ENCODE data around the gene BMERB1.
"Not testable (repeated sequence)": the region's sequence is repeated elsewhere in the genome, so short reads cannot be mapped to it uniquely, and the experiment has no call there.

Gene BMERB1

GRCh38 chr16:15523939-15524338, 89.6 kb downstream of the BMERB1 start:
- DNase-seq (ENCODE audit: low read depth): no peak

DNA sequence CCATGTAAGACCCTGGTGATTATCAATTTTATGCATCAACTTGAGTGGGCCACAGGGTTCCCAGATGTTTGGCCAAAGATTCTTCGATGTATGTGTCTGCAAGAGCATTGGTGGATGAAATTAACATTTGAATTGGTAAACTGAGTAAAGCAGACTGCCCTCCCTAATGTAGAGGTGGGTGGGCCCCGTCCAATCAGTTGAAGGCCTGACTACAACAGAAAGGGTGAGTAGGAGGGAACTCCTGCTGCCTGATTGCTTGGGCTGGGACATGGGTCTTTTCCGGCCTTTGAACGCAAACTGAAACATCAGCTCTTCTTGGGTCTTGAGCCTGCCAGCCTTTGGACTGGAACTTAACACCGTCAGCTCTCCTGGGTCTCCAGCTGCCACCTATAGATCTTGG, 90.6 kb downstream of the BMERB1 start:
- no peak for DNase-seq (ENCODE audit: low read depth)

- no peak for DNase-seq (ENCODE audit: low read depth)
Measured at GRCh38 chr16:15526097-15526496, 91.7 kb downstream of the BMERB1 start.

- DNase-seq (ENCODE audit: low read depth): no peak
Measured at GRCh38 chr16:15526731-15527130, 92.3 kb downstream of the BMERB1 start.

- no peak for DNase-seq (ENCODE audit: low read depth)
Measured at GRCh38 chr16:15529673-15530072, 95.3 kb downstream of the BMERB1 start.

- no peak for DNase-seq (ENCODE audit: low read depth)
Measured at GRCh38 chr16:15530085-15530484, 95.7 kb downstream of the BMERB1 start.

- no peak for DNase-seq (ENCODE audit: low read depth)
Measured at GRCh38 chr16:15532825-15533224, 98.4 kb downstream of the BMERB1 start.

GRCh38 chr16:15533386-15533785, 99.0 kb downstream of the BMERB1 start:
- DNase-seq (ENCODE audit: low read depth): no peak

DNA sequence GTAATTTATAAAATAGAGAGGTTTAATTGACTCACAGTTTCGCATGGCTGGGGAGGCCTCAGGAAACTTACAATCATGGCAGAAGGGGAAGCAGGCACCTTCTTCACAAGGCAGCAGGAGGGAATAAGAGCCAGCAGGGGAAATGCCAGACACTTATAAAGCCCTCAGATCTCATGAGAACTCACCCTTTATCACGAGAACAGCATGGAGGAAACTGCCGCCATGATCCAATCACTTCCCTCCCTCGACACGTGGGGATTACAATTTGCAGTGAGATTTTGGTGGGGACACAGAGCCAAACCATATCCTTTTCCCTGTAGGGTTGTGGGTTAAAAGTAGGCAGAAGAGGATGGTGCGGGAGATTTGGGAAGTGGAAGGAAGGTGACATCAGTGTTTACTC, 101.4 kb downstream of the BMERB1 start:
- no peak for DNase-seq (ENCODE audit: low read depth)

GRCh38 chr16:15536843-15537242, 102.5 kb downstream of the BMERB1 start:
- no peak for DNase-seq (ENCODE audit: low read depth)

GRCh38 chr16:15538507-15538906, 104.1 kb downstream of the BMERB1 start:
- no peak for DNase-seq (ENCODE audit: low read depth)

DNA sequence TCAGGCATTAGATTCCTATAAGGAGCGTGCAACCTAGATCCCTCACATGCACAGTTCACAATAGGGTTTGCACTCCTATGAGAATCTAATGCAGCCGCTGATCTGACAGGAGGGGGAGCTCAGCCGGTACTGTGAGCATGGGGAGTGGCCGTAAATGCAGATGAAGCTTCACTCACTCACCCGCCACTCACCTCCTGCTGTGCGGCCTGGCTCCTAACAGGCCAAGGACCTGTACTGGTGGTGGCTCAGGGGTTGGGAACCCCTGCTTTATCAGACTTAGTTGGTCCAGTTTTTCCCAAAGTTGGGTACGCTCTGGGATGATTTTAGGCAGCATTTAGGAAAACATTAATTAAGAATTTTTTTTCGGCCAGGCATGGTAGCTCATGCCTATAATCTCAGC, 104.8 kb downstream of the BMERB1 start:
- DNase-seq (ENCODE audit: low read depth): no peak

GRCh38 chr16:15542261-15542660, 107.9 kb downstream of the BMERB1 start:
- no peak for DNase-seq (ENCODE audit: low read depth)

DNA sequence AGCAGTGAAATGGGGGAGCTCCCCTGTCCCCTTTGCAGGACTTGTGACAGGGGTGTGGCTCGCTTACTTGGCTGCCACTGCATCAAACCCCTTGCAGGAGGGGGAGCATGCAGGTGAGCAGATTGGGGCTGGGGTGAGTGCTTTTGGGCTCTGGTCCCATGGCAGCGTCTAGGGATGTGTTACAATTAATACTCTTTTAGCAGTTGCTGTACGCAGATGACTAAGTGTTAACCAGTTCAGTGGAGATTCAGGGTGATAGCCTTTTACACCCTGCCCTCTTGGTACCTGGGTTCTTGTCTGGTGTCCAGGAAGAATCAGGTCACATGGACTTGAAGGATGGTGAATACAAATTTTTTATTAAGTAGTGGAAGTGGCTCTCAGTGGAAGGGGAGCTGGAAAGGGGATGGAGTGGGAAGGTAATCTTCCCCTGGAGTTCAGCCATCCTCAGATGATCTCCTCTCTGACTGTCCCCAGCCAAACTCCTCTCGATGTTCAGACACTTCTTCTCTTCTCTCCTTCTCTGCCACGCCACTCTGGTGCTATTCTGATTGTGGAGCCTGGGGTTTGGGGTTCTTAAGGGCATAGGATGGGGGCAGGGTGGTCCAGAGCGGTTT, 108.5 kb downstream of the BMERB1 start:
- DNase-seq (ENCODE audit: low read depth): no peak

- no peak for DNase-seq (ENCODE audit: low read depth)
Measured at GRCh38 chr16:15544405-15544804, 110.0 kb downstream of the BMERB1 start.

DNA sequence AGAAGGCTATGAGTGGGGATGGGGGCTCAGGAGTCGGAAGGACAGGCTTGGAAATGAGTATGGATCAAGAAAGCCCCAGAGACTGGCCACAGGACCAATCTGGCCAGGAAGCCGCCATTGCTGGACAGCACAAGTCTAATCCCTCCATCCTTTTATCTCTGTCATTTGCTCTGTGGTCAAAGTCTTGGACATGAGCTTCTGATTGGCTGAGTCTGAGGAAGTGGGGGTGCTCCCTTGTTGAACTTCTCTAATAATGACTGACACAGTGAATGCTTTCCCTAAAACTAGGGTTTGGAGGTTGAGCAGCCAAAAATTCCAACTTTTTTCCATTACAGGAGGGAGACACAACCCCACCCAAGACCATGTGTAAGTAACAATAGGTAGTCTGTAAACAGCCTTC, 111.2 kb downstream of the BMERB1 start:
- no peak for DNase-seq (ENCODE audit: low read depth)

DNA sequence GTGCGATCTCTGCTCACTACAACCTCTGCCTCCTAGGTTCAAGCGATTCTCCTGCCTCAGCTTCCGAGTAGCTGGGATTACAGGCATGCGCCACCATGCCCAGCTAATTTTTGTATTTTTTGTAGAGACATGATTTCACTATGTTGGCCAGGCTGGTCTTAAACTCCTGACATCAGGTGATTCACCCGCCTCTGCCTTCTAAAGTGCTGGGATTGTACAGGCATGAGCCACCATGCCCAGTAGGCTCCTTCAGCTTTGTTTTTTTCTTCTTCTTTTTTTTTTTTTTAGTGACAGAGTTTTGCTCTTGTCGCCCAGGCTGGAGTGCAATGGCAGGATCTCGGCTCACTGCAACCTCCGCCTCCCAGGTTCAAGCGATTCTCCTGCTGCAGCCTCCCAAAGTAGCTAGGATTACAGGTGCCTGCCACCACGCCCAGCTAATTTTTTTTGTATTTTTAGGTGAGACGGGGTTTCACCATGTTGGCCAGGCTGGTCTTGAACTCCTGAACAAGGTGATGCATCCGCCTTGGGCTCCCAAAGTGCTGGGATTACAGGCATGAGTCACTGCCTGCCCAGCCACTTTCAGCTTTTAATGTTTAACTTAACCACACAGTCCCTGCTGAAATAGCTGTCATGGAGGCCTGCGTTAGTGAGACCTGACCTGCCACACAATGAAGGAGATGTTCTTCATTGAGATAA, 112.8 kb downstream of the BMERB1 start:
- DNase-seq (ENCODE audit: low read depth): not testable (repeated sequence)

DNA sequence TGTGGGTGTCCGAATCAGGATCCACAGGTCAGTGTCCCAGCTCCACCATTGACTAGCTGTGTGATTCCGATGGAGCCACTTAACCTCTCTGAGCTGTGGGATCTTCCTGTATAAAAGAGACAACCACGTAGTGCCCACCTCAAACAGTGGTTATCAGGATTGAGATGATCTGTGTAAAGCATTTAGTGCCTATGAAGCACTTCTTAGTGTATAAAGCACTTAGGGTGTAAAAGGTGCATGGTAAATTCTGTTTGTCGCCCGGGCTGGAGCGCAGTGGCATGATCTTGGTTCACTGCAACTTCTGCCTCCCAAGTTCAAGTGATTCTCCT, 113.3 kb downstream of the BMERB1 start:
- DNase-seq (ENCODE audit: low read depth): no peak

- DNase-seq (ENCODE audit: low read depth): no peak
Measured at GRCh38 chr16:15548482-15548891, 114.1 kb downstream of the BMERB1 start.

DNA sequence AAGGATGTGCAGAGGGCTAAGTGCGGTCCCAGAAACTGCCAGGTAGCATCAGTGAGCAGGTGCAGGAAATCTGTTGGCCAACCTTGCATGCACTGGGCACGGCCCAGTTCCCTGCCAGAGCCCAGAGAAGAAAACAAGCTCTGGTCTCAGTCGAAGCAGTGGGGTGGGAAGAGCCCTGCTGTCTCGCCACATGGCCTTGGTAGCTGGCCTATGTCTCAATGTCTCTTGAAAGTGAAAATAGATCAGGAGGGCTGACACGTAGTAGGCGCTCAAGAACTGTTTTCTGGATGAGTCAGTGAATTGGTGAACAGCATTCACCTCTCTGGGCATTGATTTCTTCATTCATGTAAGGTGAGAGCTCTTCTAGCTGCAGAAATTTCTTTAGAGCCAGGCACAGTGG, 118.1 kb downstream of the BMERB1 start:
- no peak for DNase-seq (ENCODE audit: low read depth)

DNA sequence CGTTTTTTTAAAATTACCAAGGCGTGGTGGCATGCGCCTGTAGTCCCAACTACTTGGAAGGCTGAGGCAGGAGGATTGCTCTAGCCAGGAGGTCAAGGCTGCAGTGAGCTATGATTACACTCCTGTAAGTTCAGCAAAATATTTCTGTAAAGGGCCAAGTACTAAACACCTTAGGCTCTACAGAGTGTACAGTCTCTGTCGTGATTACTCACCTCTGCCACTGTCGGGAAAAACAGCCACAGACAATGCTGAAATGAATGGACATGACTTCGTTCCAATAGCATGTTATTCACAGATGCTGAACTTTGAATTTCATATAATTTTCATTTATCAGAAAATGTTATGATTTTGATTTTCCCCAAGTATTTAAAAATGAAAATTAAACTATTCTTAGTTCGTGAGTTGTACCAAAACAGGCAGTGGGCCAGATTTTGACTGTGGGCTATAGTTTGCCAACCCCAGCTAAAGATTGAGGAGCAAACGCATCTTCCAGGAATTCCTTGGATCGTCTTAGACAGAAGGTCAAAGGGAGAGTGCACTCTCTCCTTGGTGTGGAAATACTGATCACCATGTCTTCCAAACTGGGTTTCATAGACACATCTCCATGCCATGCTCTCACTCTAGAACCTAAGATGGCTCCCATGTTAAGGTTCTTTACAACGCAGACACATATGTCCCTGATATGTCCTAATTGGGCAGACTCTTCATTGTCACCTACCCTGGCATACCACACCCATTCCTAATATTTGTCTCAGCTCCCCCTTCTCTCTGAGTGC, 119.1 kb downstream of the BMERB1 start:
- no peak for DNase-seq (ENCODE audit: low read depth)

DNA sequence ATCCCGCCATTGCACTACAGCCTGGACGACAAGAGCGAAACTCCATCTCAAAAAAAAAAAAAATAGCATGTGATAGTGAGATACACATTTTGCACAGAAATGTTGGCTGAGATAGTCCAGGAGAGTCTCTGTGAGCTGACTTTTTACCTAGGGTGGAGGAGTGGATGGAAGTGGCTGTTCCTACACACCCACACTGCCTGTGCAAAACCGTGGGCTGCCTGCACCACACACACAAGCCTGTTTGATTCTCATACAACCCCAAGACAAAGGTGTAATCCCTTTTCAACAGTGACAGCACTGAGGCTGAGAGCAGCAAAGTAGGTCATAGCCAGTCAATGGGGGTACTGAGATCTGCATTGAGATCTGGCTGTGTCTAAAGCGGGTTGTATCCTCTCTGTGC, 121.7 kb downstream of the BMERB1 start:
- DNase-seq (ENCODE audit: low read depth): no peak

DNA sequence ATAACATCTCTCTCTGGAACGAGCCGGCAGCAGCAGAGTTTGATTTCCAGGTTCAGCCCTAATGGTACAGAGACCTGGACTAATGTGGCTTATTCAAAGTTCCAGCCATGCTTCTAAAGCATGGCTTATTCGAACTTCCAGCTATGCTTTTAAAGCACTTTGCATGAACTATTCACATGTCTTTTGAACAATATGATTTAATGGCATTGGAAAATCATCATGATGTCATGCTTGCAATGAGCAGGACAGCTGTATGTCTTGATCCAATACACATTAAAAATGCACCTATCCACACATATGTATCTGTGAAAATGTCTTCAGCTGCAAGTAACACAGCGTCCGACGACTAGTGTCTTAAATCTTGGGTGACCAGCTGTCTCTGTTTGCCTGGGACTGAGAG, 122.9 kb downstream of the BMERB1 start:
- no peak for DNase-seq (ENCODE audit: low read depth)
